OCI-LY3 (cell line): ENCODE results near the gene ITPR3.
A peak's percentile ranks its signal among the peaks of the same experiment; 100 is the strongest.

Experiments used
- H2AFZ ChIP-seq: fragments of 200-600, 300-600 bp; shearing (Covaris generic); 2 replicates; pipeline ENCODE4 v1.6.0; 2014; ENCODE audit warnings: antibody characterized with exemption, low read depth, low read length
- H3K27ac ChIP-seq: fragments of 200-600, 300-600 bp; sonication (generic); 2 replicates; pipeline ENCODE4 v1.5.1; 2014; ENCODE audit warnings: mild to moderate bottlenecking, low read length, moderate library complexity, mixed read lengths
- H3K27me3 ChIP-seq: fragments of 200-600, 300-600 bp; sonication (generic); 2 replicates; pipeline ENCODE4 v1.6.1; 2014; ENCODE audit warnings: low read depth, low read length, mixed read lengths
- H3K36me3 ChIP-seq: fragments of 200-600, 300-600 bp; sonication (generic); replicated peaks from 2 replicates; pipeline ENCODE3; 2014; ENCODE audit warnings: low read depth, low read length, mixed read lengths
- H3K4me1 ChIP-seq: fragments of 300-600, 200-600 bp; sonication (generic); 2 replicates; pipeline ENCODE4 v1.6.1; 2014; ENCODE audit warnings: low read length, mixed read lengths
- H3K4me2 ChIP-seq: fragments of 200-600, 300-600 bp; sonication (generic); 2 replicates; pipeline ENCODE4 v1.6.1; 2014; ENCODE audit warnings: low read length, mixed read lengths
- H3K4me3 ChIP-seq: fragments of 300-600, 200-600 bp; sonication (generic); 2 replicates; pipeline ENCODE4 v1.5.1; 2014; ENCODE audit warnings: antibody characterized with exemption, mild to moderate bottlenecking, low read length, moderate library complexity
- H3K79me2 ChIP-seq: fragments of 300-600, 200-600 bp; shearing (Covaris generic); 2 replicates; pipeline ENCODE4 v1.6.1; 2014; ENCODE audit warnings: mild to moderate bottlenecking, low read length, mixed read lengths
- H3K9ac ChIP-seq: fragments of 300-600, 200-600 bp; shearing (Covaris generic); 2 replicates; pipeline ENCODE4 v1.6.0; 2014; ENCODE audit warnings: mild to moderate bottlenecking, low read length, moderate library complexity
- H3K9me3 ChIP-seq: fragments of 200-600, 300-600 bp; shearing (Covaris generic); 2 replicates; pipeline ENCODE4 v1.6.1; 2014; ENCODE audit warnings: low read length, mixed read lengths; ENCODE audit not compliant: insufficient read depth
- H4K20me1 ChIP-seq: fragments of 200-600, 300-600 bp; sonication (generic); 2 replicates; pipeline ENCODE4 v1.6.1; 2016; ENCODE audit warnings: low read length, mixed read lengths; ENCODE audit not compliant: insufficient read depth
- CTCF ChIP-seq: fragments of 200-600, 300-600 bp; sonication (generic); IDR thresholded peaks from 2 replicates; pipeline ENCODE4 v1.5.1; 2014; ENCODE audit warnings: antibody characterized with exemption, low read length, low read depth
- EZH2phosphoT487 ChIP-seq: fragments of 200-600 bp; shearing (Covaris generic); IDR thresholded peaks from 2 replicates; pipeline ENCODE4 v1.6.1; 2018; ENCODE audit warnings: antibody characterized with exemption, mixed run types, low read depth

Gene ITPR3

GRCh38 chr6:33620856-33621710, at the start of gene ITPR3:
TSS of gene ITPR3 (plus strand) at chr6:33621322. CDS start at chr6:33621603, 281 bp downstream.
- Histone ChIP-seq H3K4me1 (peaks cover 15% of the 10 kb centered on the region), H3K9ac (peak within 1 kb of the TSS; percentile 98), H3K9me3 (no peaks in the 10 kb centered on the region), H2AFZ (peak within 1 kb of the TSS; percentile 57; the same call in 1 of the 2 replicates), H3K27ac (peak within 1 kb of the TSS; percentile 59), H3K79me2 (peaks cover 31% of the 10 kb centered on the region), H3K4me3 (peak within 1 kb of the TSS; percentile 97), H3K36me3 (peaks cover 7% of the 10 kb centered on the region), H3K27me3 (no peaks in the 10 kb centered on the region), H3K4me2 (peak within 1 kb of the TSS; percentile 95), H4K20me1 (peaks cover 20% of the 10 kb centered on the region)
- TF ChIP-seq CTCF (no peak), EZH2phosphoT487 (no peak)

- H4K20me1 ChIP-seq = no peaks in the 10 kb centered on the region
- peak overlapping the region; percentile 81 for H3K9ac ChIP-seq
- H3K36me3 ChIP-seq = peaks cover 8% of the 10 kb centered on the region
- no peaks in the 10 kb centered on the region for H3K27me3 ChIP-seq
- H3K4me1 ChIP-seq = peaks cover 30% of the 10 kb centered on the region
- H3K9me3 ChIP-seq = no peaks in the 10 kb centered on the region
- H3K4me2 ChIP-seq = peak overlapping the region; percentile 81
- TF ChIP-seq EZH2phosphoT487 (no peak), CTCF (peak; percentile 16)
- H3K79me2 ChIP-seq = no peaks in the 10 kb centered on the region
- H2AFZ ChIP-seq = peak overlapping the region; percentile 29; the same call in 1 of the 2 replicates
- peak overlapping the region; percentile 78 for H3K4me3 ChIP-seq
- peak overlapping the region; percentile 99 for H3K27ac ChIP-seq
These were observed 49.3 kb upstream of the ITPR3 start for GRCh38 chr6:33571637-33572316.

- H3K9me3 ChIP-seq = no peaks in the 10 kb centered on the region
- no peaks in the 10 kb centered on the region for H4K20me1 ChIP-seq
- H3K79me2 ChIP-seq = peaks cover 25% of the 10 kb centered on the region
- H3K36me3 ChIP-seq = peaks cover 11% of the 10 kb centered on the region
- H3K27ac ChIP-seq = no peak overlapping the region
- peaks cover 22% of the 10 kb centered on the region for H3K4me1 ChIP-seq
- TF ChIP-seq CTCF = no peak
- TF ChIP-seq EZH2phosphoT487 = no peak
- H3K4me3 ChIP-seq = no peak overlapping the region
- no peak overlapping the region for H2AFZ ChIP-seq
- H3K9ac ChIP-seq = no peak overlapping the region
- no peak overlapping the region for H3K4me2 ChIP-seq
- no peaks in the 10 kb centered on the region for H3K27me3 ChIP-seq
These were observed 45.9 kb upstream of the ITPR3 start for GRCh38 chr6:33575211-33575610.

GRCh38 chr6:33576668-33577067, 44.5 kb upstream of the ITPR3 start:
- no peak overlapping the region for H3K9ac ChIP-seq
- H3K4me3 ChIP-seq = no peak overlapping the region
- TF ChIP-seq EZH2phosphoT487 (no peak), CTCF (no peak)
- H3K4me1 ChIP-seq = peaks cover 21% of the 10 kb centered on the region
- H2AFZ ChIP-seq = no peak overlapping the region
- H3K79me2 ChIP-seq = peaks cover 25% of the 10 kb centered on the region
- H3K4me2 ChIP-seq = no peak overlapping the region
- H3K27ac ChIP-seq = no peak overlapping the region
- no peaks in the 10 kb centered on the region for H3K27me3 ChIP-seq
- H3K36me3 ChIP-seq = peaks cover 11% of the 10 kb centered on the region
- no peaks in the 10 kb centered on the region for H3K9me3 ChIP-seq
- no peaks in the 10 kb centered on the region for H4K20me1 ChIP-seq
